HG03432 (cell line): ENCODE measurements around the gene PTPRG.
"Not testable (repeated sequence)": the region's sequence is repeated elsewhere in the genome, so short reads cannot be mapped to it uniquely, and the experiment has no call there.

ENCODE experiments used
- ATAC-seq: cut with Tn5 transposase; IDR thresholded peaks from one replicate; pipeline ENCODE4 v1.9.1; 2021; ENCODE audit warnings: mild to moderate bottlenecking, moderate library complexity; ENCODE audit not compliant: unreplicated experiment

Gene PTPRG

GRCh38 chr3:62027796-62028195 lies 466.4 kb downstream of the PTPRG start:
- ATAC-seq = no peak

- no peak for ATAC-seq
Observed at GRCh38 chr3:62028236-62028635, 466.9 kb downstream of the PTPRG start.

GRCh38 chr3:62032738-62033137 lies 471.4 kb downstream of the PTPRG start:
- ATAC-seq = no peak

GRCh38 chr3:62035402-62036057 lies 474.2 kb downstream of the PTPRG start:
- no peak for ATAC-seq

- no peak for ATAC-seq
Observed at GRCh38 chr3:62036726-62037125, 475.4 kb downstream of the PTPRG start.

GRCh38 chr3:62038798-62039197 lies 477.4 kb downstream of the PTPRG start:
- not testable (repeated sequence) for ATAC-seq

GRCh38 chr3:62039586-62039985 lies 478.2 kb downstream of the PTPRG start:
- ATAC-seq = no peak

GRCh38 chr3:62041681-62042080 lies 480.3 kb downstream of the PTPRG start:
- ATAC-seq = no peak

GRCh38 chr3:62044874-62045411 lies 483.6 kb downstream of the PTPRG start:
- ATAC-seq = no peak

- no peak for ATAC-seq
Observed at GRCh38 chr3:62046326-62046725, 485.0 kb downstream of the PTPRG start.

GRCh38 chr3:62048577-62048976 lies 487.2 kb downstream of the PTPRG start:
- no peak for ATAC-seq

- no peak for ATAC-seq
Observed at GRCh38 chr3:62049033-62049432, 487.7 kb downstream of the PTPRG start.

GRCh38 chr3:62051506-62051905 lies 490.1 kb downstream of the PTPRG start:
- ATAC-seq = no peak

GRCh38 chr3:62052331-62052730 lies 491.0 kb downstream of the PTPRG start:
- ATAC-seq = no peak

GRCh38 chr3:62056658-62057057 lies 495.3 kb downstream of the PTPRG start:
- ATAC-seq = no peak

- no peak for ATAC-seq
Observed at GRCh38 chr3:62057339-62058047, 496.1 kb downstream of the PTPRG start.

GRCh38 chr3:62065985-62066693 lies 504.8 kb downstream of the PTPRG start:
- no peak for ATAC-seq

- ATAC-seq = no peak
Observed at GRCh38 chr3:62068337-62068736, 507.0 kb downstream of the PTPRG start.

GRCh38 chr3:62070891-62071290 lies 509.5 kb downstream of the PTPRG start:
- no peak for ATAC-seq

GRCh38 chr3:62073038-62073437 lies 511.7 kb downstream of the PTPRG start:
- ATAC-seq = no peak

GRCh38 chr3:62084558-62084957 lies 523.2 kb downstream of the PTPRG start:
- ATAC-seq = no peak
